Measurements from ENCODE around the gene FHAD1. TPM values are rescaled to one million over a fixed set of nuclear protein-coding genes. Genes with fewer than 3 reads are reported as not detected.

The FHAD1 gene
- polyA plus RNA-seq, 2 donors: 0.04 to 0.16 TPM

- Histone ChIP-seq H3K27ac (ENCODE audit: low read depth in 2 of 2, low read length in 1 of 2) (no peak overlapping the region), H3K9me3 (ENCODE audit: control insufficient read depth in 2 of 2, insufficient read depth in 1 of 2, low read depth in 1 of 2, low read length in 1 of 2) (no peaks in the 10 kb centered on the region), H3K27me3 (ENCODE audit: control insufficient read depth in 1 of 2, insufficient read depth in 2 of 2, low read length in 2 of 2) (no peaks in the 10 kb centered on the region), H3K4me1 (ENCODE audit: control insufficient read depth in 2 of 2, insufficient read depth in 2 of 2, low read length in 1 of 2) (peaks cover 4 to 11% of the 10 kb centered on the region in 2 donors), H3K4me3 (ENCODE audit: low read depth in 1 of 2, low read length in 2 of 2) (no peak overlapping the region), H3K36me3 (ENCODE audit: control insufficient read depth in 2 of 2, insufficient read depth in 2 of 2, low read length in 1 of 2) (peaks cover 0 to 7% of the 10 kb centered on the region in 2 donors)
- 93 to 96% methylated on average over 1 of the region's 1 CpG for WGBS, 2 donors
Observed at GRCh38 chr1:15217654-15218053, 29.4 kb upstream of the FHAD1 start.

GRCh38 chr1:15218287-15219279 lies 28.4 kb upstream of the FHAD1 start:
- H3K27ac ChIP-seq (ENCODE audit: low read depth in 2 of 2, low read length in 1 of 2): no peak overlapping the region
- no peaks in the 10 kb centered on the region for H3K9me3 ChIP-seq (ENCODE audit: control insufficient read depth in 2 of 2, insufficient read depth in 1 of 2, low read depth in 1 of 2, low read length in 1 of 2)
- no peaks in the 10 kb centered on the region for H3K27me3 ChIP-seq (ENCODE audit: control insufficient read depth in 1 of 2, insufficient read depth in 2 of 2, low read length in 2 of 2)
- H3K4me1 ChIP-seq (ENCODE audit: control insufficient read depth in 2 of 2, insufficient read depth in 2 of 2, low read length in 1 of 2): peaks cover 4 to 9% of the 10 kb centered on the region in 2 donors
- peaks cover 0 to 7% of the 10 kb centered on the region in 2 donors for H3K36me3 ChIP-seq (ENCODE audit: control insufficient read depth in 2 of 2, insufficient read depth in 2 of 2, low read length in 1 of 2)
- H3K4me3 ChIP-seq (ENCODE audit: low read depth in 1 of 2, low read length in 2 of 2): no peak overlapping the region
- WGBS, 2 donors: 70 to 72% methylated on average over 6 of the region's 6 CpGs

GRCh38 chr1:15219280-15220023 lies 27.6 kb upstream of the FHAD1 start:
- H3K4me1 ChIP-seq (ENCODE audit: control insufficient read depth in 2 of 2, insufficient read depth in 2 of 2, low read length in 1 of 2): peaks cover 4 to 6% of the 10 kb centered on the region in 2 donors
- H3K36me3 ChIP-seq (ENCODE audit: control insufficient read depth in 2 of 2, insufficient read depth in 2 of 2, low read length in 1 of 2): peaks cover 0 to 7% of the 10 kb centered on the region in 2 donors
- H3K4me3 ChIP-seq (ENCODE audit: low read depth in 1 of 2, low read length in 2 of 2): no peak overlapping the region
- no peaks in the 10 kb centered on the region for H3K9me3 ChIP-seq (ENCODE audit: control insufficient read depth in 2 of 2, insufficient read depth in 1 of 2, low read depth in 1 of 2, low read length in 1 of 2)
- 90 to 94% methylated on average over 22 of the region's 22 CpGs for WGBS, 2 donors
- no peak overlapping the region for H3K27ac ChIP-seq (ENCODE audit: low read depth in 2 of 2, low read length in 1 of 2)
- H3K27me3 ChIP-seq (ENCODE audit: control insufficient read depth in 1 of 2, insufficient read depth in 2 of 2, low read length in 2 of 2): no peaks in the 10 kb centered on the region

DNA sequence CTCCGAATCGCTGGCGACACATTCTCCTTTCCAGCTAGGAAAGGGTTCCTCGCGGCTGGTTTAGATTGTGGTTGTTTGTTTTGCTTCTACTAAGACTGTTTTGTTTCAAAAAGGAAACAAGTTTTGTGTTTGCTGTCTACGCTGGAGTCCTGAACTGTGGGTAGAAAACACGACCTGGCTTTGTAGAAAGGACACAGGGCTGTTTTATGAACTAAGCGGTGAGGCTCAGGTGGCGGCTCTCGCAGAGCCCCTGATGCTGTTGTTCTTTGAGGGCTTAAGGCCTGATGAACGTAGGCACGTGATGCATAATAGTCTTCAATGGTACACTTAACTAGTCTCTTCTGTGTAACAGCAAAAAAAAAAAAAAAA lies 27.0 kb upstream of the FHAD1 start:
- Histone ChIP-seq H3K4me1 (ENCODE audit: control insufficient read depth in 2 of 2, insufficient read depth in 2 of 2, low read length in 1 of 2) (peaks cover 3% of the 10 kb centered on the region in 2 donors), H3K27ac (ENCODE audit: low read depth in 2 of 2, low read length in 1 of 2) (no peak overlapping the region), H3K9me3 (ENCODE audit: control insufficient read depth in 2 of 2, insufficient read depth in 1 of 2, low read depth in 1 of 2, low read length in 1 of 2) (no peaks in the 10 kb centered on the region), H3K4me3 (ENCODE audit: low read depth in 1 of 2, low read length in 2 of 2) (no peak overlapping the region), H3K27me3 (ENCODE audit: control insufficient read depth in 1 of 2, insufficient read depth in 2 of 2, low read length in 2 of 2) (no peaks in the 10 kb centered on the region), H3K36me3 (ENCODE audit: control insufficient read depth in 2 of 2, insufficient read depth in 2 of 2, low read length in 1 of 2) (peaks cover 0 to 6% of the 10 kb centered on the region in 2 donors)
- WGBS, 2 donors: 81 to 88% methylated on average over 12 of the region's 12 CpGs

- no peaks in the 10 kb centered on the region for H3K9me3 ChIP-seq (ENCODE audit: control insufficient read depth in 2 of 2, insufficient read depth in 1 of 2, low read depth in 1 of 2, low read length in 1 of 2)
- WGBS, 2 donors: 74 to 86% methylated on average over 7 of the region's 7 CpGs
- no peak overlapping the region for H3K27ac ChIP-seq (ENCODE audit: low read depth in 2 of 2, low read length in 1 of 2)
- H3K27me3 ChIP-seq (ENCODE audit: control insufficient read depth in 1 of 2, insufficient read depth in 2 of 2, low read length in 2 of 2): no peaks in the 10 kb centered on the region
- H3K36me3 ChIP-seq (ENCODE audit: control insufficient read depth in 2 of 2, insufficient read depth in 2 of 2, low read length in 1 of 2): peaks cover 0 to 2% of the 10 kb centered on the region in 2 donors
- no peaks in the 10 kb centered on the region for H3K4me1 ChIP-seq (ENCODE audit: control insufficient read depth in 2 of 2, insufficient read depth in 2 of 2, low read length in 1 of 2)
- no peak overlapping the region for H3K4me3 ChIP-seq (ENCODE audit: low read depth in 1 of 2, low read length in 2 of 2)
Observed at GRCh38 chr1:15220825-15221431, 26.1 kb upstream of the FHAD1 start.

DNA sequence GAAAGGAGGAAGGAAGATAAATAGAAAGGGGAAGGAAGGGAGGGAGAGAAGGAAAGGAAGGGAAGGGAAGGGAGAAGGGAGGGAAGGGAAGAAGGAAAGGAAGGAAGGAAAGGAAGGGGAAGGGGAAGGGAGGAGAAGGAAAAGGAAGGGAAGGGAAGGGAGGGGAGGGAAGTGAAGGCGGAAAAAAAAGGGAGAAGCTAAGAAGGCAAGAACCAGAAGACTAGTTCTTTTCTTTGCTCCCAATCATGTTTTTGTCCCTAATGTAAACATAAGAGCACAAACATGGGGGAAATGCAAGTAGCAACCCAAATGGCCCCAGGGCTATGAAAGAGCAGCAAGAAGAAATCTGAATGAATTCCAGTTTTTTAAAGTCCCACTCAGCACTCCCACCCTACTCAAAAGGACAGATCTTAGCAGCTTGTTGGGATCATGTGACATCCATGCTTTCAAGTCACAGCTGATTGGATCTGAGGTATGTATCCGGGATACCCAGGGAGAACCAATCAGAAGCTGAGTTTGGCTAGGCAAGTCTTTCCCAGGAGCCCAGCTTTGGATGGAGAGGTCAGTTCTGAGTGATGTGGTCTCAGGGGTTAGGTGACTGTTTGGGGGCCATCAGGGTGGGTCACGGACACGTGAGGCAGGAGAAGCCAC lies 24.2 kb upstream of the FHAD1 start:
- H3K36me3 ChIP-seq (ENCODE audit: control insufficient read depth in 2 of 2, insufficient read depth in 2 of 2, low read length in 1 of 2): peaks cover 0 to 2% of the 10 kb centered on the region in 2 donors
- H3K4me1 ChIP-seq (ENCODE audit: control insufficient read depth in 2 of 2, insufficient read depth in 2 of 2, low read length in 1 of 2): no peaks in the 10 kb centered on the region
- no peak overlapping the region for H3K4me3 ChIP-seq (ENCODE audit: low read depth in 1 of 2, low read length in 2 of 2)
- H3K27me3 ChIP-seq (ENCODE audit: control insufficient read depth in 1 of 2, insufficient read depth in 2 of 2, low read length in 2 of 2): no peaks in the 10 kb centered on the region
- H3K27ac ChIP-seq (ENCODE audit: low read depth in 2 of 2, low read length in 1 of 2): no peak overlapping the region
- no peaks in the 10 kb centered on the region for H3K9me3 ChIP-seq (ENCODE audit: control insufficient read depth in 2 of 2, insufficient read depth in 1 of 2, low read depth in 1 of 2, low read length in 1 of 2)
- WGBS, 2 donors: 92 to 93% methylated on average over 4 of the region's 4 CpGs

DNA sequence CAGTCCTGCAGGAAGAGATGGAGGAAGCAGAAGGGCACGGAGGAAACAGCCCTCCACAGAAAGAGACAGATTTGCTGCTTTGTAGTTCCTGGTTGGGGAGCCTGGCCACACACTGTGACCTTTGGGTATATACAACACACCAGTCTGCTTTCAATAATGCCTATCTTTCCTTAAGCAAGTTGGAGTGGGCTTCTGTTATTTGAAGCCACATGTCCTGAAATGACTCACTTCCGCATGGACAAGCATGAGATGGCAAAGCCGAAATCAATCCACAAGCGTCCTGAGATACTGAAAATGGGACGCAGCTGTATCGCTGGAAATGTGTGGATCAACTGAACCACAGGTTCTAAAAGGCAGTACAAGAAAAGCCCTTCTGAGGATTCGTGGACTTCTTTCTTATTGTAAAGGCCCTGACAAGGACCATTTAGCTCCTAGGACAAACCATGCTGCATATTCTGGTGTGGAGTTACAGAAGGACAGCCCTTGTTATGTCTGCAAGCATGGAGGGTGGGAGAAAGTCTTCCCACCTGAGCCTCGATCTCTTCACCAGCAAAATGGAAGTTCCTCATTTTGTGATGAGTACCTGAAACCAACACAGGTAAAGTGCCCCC lies 22.7 kb upstream of the FHAD1 start:
- H3K4me3 ChIP-seq (ENCODE audit: low read depth in 1 of 2, low read length in 2 of 2): no peak overlapping the region
- no peaks in the 10 kb centered on the region for H3K4me1 ChIP-seq (ENCODE audit: control insufficient read depth in 2 of 2, insufficient read depth in 2 of 2, low read length in 1 of 2)
- no peaks in the 10 kb centered on the region for H3K9me3 ChIP-seq (ENCODE audit: control insufficient read depth in 2 of 2, insufficient read depth in 1 of 2, low read depth in 1 of 2, low read length in 1 of 2)
- H3K36me3 ChIP-seq (ENCODE audit: control insufficient read depth in 2 of 2, insufficient read depth in 2 of 2, low read length in 1 of 2): peaks cover 0 to 2% of the 10 kb centered on the region in 2 donors
- no peaks in the 10 kb centered on the region for H3K27me3 ChIP-seq (ENCODE audit: control insufficient read depth in 1 of 2, insufficient read depth in 2 of 2, low read length in 2 of 2)
- no peak overlapping the region for H3K27ac ChIP-seq (ENCODE audit: low read depth in 2 of 2, low read length in 1 of 2)
- WGBS, 2 donors: 86 to 88% methylated on average over 8 of the region's 8 CpGs

- peak overlapping the region in 1 of 2 donors; percentile 49 for H3K27ac ChIP-seq (ENCODE audit: low read depth in 2 of 2, low read length in 1 of 2)
- 77 to 80% methylated on average over 4 of the region's 4 CpGs for WGBS, 2 donors
- no peaks in the 10 kb centered on the region for H3K9me3 ChIP-seq (ENCODE audit: control insufficient read depth in 2 of 2, insufficient read depth in 1 of 2, low read depth in 1 of 2, low read length in 1 of 2)
- no peak overlapping the region for H3K4me3 ChIP-seq (ENCODE audit: low read depth in 1 of 2, low read length in 2 of 2)
- no peaks in the 10 kb centered on the region for H3K4me1 ChIP-seq (ENCODE audit: control insufficient read depth in 2 of 2, insufficient read depth in 2 of 2, low read length in 1 of 2)
- H3K36me3 ChIP-seq (ENCODE audit: control insufficient read depth in 2 of 2, insufficient read depth in 2 of 2, low read length in 1 of 2): peaks cover 0 to 1% of the 10 kb centered on the region in 2 donors
- H3K27me3 ChIP-seq (ENCODE audit: control insufficient read depth in 1 of 2, insufficient read depth in 2 of 2, low read length in 2 of 2): no peaks in the 10 kb centered on the region
Observed at GRCh38 chr1:15224974-15225373, 22.0 kb upstream of the FHAD1 start.

GRCh38 chr1:15225461-15225860 lies 21.6 kb upstream of the FHAD1 start:
- Histone ChIP-seq H3K4me3 (ENCODE audit: low read depth in 1 of 2, low read length in 2 of 2) (no peak overlapping the region), H3K36me3 (ENCODE audit: control insufficient read depth in 2 of 2, insufficient read depth in 2 of 2, low read length in 1 of 2) (no peaks in the 10 kb centered on the region), H3K9me3 (ENCODE audit: control insufficient read depth in 2 of 2, insufficient read depth in 1 of 2, low read depth in 1 of 2, low read length in 1 of 2) (no peaks in the 10 kb centered on the region), H3K27me3 (ENCODE audit: control insufficient read depth in 1 of 2, insufficient read depth in 2 of 2, low read length in 2 of 2) (no peaks in the 10 kb centered on the region), H3K4me1 (ENCODE audit: control insufficient read depth in 2 of 2, insufficient read depth in 2 of 2, low read length in 1 of 2) (no peaks in the 10 kb centered on the region), H3K27ac (ENCODE audit: low read depth in 2 of 2, low read length in 1 of 2) (peak overlapping the region in 1 of 2 donors; percentile 49)
- WGBS, 2 donors: 67 to 78% methylated on average over 4 of the region's 4 CpGs

Measured in esophagus (tissue), 2 donors.